Neural progenitor cell (in vitro differentiated cells): ENCODE data around the gene OR56A5.

Source experiments
- EZH2 ChIP-seq: fragments of 200-600 bp; sonication (generic); IDR thresholded peaks from 2 replicates; pipeline ENCODE4 v1.6.1; 2017; ENCODE audit warnings: antibody characterized with exemption, mild to moderate bottlenecking, moderate library complexity
- TF ChIP-seq, protein P1 (sequence below): fragments of 200-600 bp; sonication (generic); IDR thresholded peaks from 2 replicates; pipeline ENCODE4 v1.5.1; 2017; ENCODE audit warnings: antibody characterized with exemption, mild to moderate bottlenecking

GRCh38 chr11:5933116-5933515 is 35.2 kb downstream of the OR56A5 start:
- TF ChIP-seq, protein P1, sequence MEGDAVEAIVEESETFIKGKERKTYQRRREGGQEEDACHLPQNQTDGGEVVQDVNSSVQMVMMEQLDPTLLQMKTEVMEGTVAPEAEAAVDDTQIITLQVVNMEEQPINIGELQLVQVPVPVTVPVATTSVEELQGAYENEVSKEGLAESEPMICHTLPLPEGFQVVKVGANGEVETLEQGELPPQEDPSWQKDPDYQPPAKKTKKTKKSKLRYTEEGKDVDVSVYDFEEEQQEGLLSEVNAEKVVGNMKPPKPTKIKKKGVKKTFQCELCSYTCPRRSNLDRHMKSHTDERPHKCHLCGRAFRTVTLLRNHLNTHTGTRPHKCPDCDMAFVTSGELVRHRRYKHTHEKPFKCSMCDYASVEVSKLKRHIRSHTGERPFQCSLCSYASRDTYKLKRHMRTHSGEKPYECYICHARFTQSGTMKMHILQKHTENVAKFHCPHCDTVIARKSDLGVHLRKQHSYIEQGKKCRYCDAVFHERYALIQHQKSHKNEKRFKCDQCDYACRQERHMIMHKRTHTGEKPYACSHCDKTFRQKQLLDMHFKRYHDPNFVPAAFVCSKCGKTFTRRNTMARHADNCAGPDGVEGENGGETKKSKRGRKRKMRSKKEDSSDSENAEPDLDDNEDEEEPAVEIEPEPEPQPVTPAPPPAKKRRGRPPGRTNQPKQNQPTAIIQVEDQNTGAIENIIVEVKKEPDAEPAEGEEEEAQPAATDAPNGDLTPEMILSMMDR = no peak
- no peak for TF ChIP-seq EZH2
